Effector memory CD4-positive, alpha-beta T cell (primary cell): ENCODE results near the gene NPAS1.

Experiments used
- DNase-seq, 3 donors: peaks; one replicate each; pipeline ENCODE4 v3.0.0-alpha.2; 2020
- H3K27ac ChIP-seq: 2 replicates; pipeline ENCODE4 v1.7.0; 2013; ENCODE audit warnings: mild to moderate bottlenecking, low read length, moderate library complexity; ENCODE audit not compliant: insufficient read depth, poor library complexity, severe bottlenecking
- H3K27me3 ChIP-seq: replicated peaks from 2 replicates; pipeline ENCODE4 v1.7.0; 2013; ENCODE audit warnings: mild to moderate bottlenecking, low read length; ENCODE audit not compliant: insufficient read depth, control insufficient read depth, poor library complexity, severe bottlenecking
- H3K36me3 ChIP-seq: 2 replicates; pipeline ENCODE4 v1.7.0; 2013; ENCODE audit warnings: mild to moderate bottlenecking, low read length, moderate library complexity; ENCODE audit not compliant: control insufficient read depth, insufficient read depth
- H3K4me1 ChIP-seq: 2 replicates; pipeline ENCODE4 v1.7.0; 2013; ENCODE audit warnings: low read length, mild to moderate bottlenecking; ENCODE audit not compliant: control insufficient read depth, insufficient read depth, poor library complexity, severe bottlenecking
- H3K4me3 ChIP-seq: 2 replicates; pipeline ENCODE4 v1.7.0; 2013; ENCODE audit warnings: low read length, low read depth, mild to moderate bottlenecking; ENCODE audit not compliant: insufficient read depth, poor library complexity, severe bottlenecking
- H3K9me3 ChIP-seq: 2 replicates; pipeline ENCODE4 v1.7.0; 2013; ENCODE audit warnings: mild to moderate bottlenecking, low read length, moderate library complexity; ENCODE audit not compliant: control insufficient read depth

Gene NPAS1

DNA sequence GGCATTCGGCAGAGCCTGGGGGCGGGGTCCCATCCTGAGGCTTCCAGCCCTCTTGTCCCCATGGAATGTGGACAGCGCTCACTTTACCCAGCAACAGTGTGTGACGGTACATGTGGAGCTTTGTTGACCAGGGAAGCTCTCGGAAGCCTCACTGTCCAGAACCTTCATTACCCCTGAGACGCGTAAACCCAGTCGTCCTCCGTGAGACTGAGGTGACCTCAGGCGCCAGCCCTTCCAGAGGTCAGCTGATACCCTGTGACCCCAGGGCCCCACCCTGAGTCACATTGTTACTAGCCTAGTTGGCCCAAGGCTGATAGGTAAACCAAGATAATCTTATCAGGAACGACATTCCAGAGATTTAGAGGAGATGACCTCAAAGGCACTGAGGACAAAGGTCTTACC, 39.0 kb downstream of the NPAS1 start:
- DNase-seq = no peak
- Histone ChIP-seq H3K27ac (no peak overlapping the region), H3K4me3 (no peak overlapping the region), H3K27me3 (no peaks in the 10 kb centered on the region), H3K36me3 (no peaks in the 10 kb centered on the region), H3K9me3 (no peaks in the 10 kb centered on the region), H3K4me1 (no peaks in the 10 kb centered on the region)

DNA sequence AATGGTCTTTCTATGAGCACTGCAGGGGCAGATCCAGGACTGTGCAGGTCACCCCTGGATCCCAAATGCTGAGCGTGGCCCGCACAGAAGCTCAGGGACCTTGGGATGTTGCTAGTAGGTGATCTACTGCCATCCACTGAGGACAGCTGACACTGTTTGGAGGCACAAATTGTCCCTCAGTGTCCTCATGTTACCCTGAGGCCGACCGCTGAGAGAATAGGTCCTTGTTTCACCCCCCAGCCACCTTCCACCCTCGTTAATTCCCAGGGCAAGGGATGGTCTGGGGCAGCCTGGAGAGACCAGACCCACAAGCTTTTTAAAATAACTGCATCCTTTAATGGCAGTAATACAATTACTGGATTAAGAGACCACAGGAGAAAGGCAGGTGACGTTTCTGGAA, 44.2 kb downstream of the NPAS1 start:
- H3K27me3 ChIP-seq = no peaks in the 10 kb centered on the region

DNA sequence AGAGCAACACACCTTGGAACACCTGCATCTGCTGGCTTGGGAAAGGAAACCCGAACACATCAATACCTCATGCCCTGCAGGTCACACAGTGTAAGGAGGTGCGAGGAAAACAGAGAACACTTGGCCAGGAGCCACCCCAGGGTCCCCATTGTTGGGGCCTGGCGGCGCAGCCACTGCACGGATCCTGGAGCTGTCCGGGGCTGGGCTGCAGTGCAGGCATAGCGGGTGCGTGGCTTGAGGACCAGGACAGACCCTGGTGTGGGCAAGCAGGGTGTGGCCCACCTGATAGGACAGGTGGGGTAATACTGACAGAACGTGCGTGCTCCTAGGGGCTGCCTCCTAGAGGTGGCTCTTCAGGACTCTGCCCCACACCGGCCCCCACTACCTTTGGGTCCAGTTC, 45.6 kb downstream of the NPAS1 start:
- no peak for DNase-seq
- H3K27me3 ChIP-seq = no peaks in the 10 kb centered on the region
- H3K9me3 ChIP-seq = no peaks in the 10 kb centered on the region
- H3K36me3 ChIP-seq = peaks cover 55% of the 10 kb centered on the region
- H3K4me1 ChIP-seq = no peaks in the 10 kb centered on the region
- H3K27ac ChIP-seq = no peak overlapping the region
- H3K4me3 ChIP-seq = no peak overlapping the region

More for the DNA sequence above, 44.2 kb downstream of the NPAS1 start:
- no peak overlapping the region for H3K4me3 ChIP-seq
- H3K27ac ChIP-seq = no peak overlapping the region
- no peaks in the 10 kb centered on the region for H3K9me3 ChIP-seq
- no peak for DNase-seq
- no peaks in the 10 kb centered on the region for H3K4me1 ChIP-seq
- H3K36me3 ChIP-seq = peaks cover 41% of the 10 kb centered on the region

DNA sequence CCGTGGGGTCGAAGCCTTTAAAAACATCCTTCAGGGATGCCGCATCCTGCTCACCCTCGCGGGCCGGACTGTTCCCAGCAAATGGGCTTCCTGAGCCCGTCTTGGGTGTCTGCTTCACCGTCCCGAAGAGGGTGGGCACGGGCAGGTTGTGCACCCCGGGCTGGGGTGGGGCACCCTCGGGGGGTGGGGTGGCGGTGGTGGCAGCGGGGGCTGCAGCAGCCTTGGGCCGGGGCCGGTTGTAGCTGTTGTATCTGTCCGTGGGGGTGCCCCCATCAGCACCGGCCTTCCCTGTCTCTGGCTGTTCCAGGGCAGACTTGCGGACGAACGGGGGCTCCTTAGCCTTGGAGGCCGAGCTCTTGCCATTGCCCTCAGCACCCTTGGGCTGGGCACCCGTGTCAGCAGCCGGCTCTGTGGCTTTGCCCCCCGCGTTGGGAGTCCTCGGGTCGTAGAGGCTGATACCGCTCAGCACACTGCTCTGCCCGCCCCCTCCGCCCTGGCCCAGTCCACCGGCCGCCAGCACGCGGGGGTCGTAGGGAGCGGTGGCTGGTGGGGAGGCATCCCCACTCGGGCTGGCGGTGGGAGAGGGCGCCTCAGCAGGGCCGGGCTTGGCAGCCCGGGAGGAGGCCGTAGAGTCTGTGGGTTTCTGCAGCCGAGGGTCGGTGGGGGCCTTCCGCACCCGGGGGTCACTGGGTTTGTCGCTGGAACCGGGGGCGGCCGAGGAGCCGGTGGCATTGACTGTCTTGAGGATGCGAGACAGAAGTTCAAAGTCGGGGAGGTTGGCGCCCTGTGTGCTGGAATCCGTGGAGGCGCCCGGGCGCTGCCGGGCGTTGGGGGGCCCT, 47.0 kb downstream of the NPAS1 start:
- H3K36me3 ChIP-seq = peaks cover 67% of the 10 kb centered on the region
- no peaks in the 10 kb centered on the region for H3K27me3 ChIP-seq
- H3K27ac ChIP-seq = no peak overlapping the region
- H3K9me3 ChIP-seq = no peaks in the 10 kb centered on the region
- no peak for DNase-seq
- no peak overlapping the region for H3K4me3 ChIP-seq
- no peaks in the 10 kb centered on the region for H3K4me1 ChIP-seq

DNA sequence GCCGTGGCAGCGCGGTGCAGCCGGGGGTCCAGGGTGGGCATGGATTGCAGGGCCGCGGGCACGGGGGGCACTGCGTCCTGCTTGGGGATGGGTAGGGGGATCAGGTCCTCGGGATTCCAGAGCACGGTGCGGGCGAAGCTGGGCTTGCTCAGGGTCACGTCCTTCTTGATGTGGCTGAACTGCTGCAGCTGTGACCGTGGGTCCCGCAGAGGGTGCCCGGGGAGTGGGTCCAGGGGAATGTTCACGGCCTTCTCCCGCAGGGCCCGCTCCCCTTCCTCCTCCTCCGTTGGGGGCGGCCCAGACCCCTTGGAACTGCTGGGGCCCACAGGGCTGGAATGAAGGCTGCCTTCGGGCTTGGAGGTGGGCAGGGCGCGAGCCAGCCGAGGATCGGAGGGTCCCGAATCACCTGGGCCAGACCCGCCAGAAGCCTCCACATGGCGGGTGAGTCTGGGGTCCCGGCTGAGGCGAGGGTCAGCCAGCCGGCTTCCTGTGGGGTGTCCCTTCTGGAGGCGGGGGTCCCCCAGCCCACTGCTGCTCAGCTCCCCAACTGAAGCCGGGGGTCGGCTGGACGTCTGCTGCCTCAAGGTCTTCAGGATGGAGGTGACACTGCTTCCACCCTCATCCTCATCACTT, 47.7 kb downstream of the NPAS1 start:
- H3K4me3 ChIP-seq = no peak overlapping the region
- H3K4me1 ChIP-seq = no peaks in the 10 kb centered on the region
- no peaks in the 10 kb centered on the region for H3K27me3 ChIP-seq
- no peak overlapping the region for H3K27ac ChIP-seq
- no peaks in the 10 kb centered on the region for H3K9me3 ChIP-seq
- no peak for DNase-seq
- H3K36me3 ChIP-seq = peaks cover 74% of the 10 kb centered on the region

DNA sequence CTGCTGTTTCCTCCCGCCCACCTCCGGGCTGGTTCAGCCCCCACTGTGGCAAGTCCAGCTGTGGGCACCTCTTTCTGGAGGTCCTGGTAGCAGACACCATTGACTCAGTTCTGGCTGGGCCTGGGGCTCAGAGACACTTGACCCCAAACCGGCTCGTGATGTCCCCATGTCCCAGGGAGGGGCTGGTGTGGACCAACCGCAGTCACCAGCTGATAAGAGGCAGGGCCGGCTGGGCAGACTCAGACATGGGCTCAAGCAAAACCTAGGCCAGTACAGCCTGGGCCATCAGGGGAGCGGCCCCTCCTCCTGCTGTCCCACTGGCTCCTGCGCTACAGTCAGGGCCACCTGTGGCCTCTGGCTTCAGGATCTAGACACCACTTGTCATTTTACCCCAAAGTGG, 48.6 kb downstream of the NPAS1 start:
- no peaks in the 10 kb centered on the region for H3K4me1 ChIP-seq
- H3K36me3 ChIP-seq = peaks cover 79% of the 10 kb centered on the region
- no peaks in the 10 kb centered on the region for H3K9me3 ChIP-seq
- H3K4me3 ChIP-seq = no peak overlapping the region
- H3K27ac ChIP-seq = no peak overlapping the region
- no peak for DNase-seq
- no peaks in the 10 kb centered on the region for H3K27me3 ChIP-seq

DNA sequence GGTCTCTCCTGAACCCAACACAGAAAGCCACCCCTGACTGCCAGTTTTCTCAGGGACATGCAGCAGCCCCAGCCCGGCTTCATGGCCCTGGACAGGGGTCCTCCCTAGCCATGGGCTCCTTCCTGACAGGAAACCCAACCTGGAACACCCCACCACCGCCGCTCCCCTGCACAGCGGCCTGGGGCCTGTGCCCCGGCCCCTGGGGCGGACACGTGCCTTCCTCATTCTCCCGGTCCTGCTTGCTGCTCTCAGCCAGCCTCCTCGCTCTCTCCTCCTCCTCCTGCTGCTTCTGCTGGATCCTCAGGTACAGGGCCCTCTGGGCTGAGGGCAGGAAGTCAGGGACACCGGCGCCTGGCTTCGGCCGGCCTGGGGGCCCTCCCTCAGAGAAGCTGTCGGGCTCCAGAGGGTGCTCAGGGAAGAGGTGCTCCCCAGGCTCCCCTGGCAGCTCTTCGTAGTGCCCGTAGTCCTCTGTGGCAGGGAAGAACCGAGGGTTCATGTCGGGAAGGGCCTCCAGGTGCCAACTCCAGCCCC, 49.3 kb downstream of the NPAS1 start:
- H3K4me3 ChIP-seq = no peak overlapping the region
- peaks cover 83% of the 10 kb centered on the region for H3K36me3 ChIP-seq
- DNase-seq = no peak
- no peaks in the 10 kb centered on the region for H3K9me3 ChIP-seq
- H3K27ac ChIP-seq = no peak overlapping the region
- H3K4me1 ChIP-seq = no peaks in the 10 kb centered on the region
- no peaks in the 10 kb centered on the region for H3K27me3 ChIP-seq

DNA sequence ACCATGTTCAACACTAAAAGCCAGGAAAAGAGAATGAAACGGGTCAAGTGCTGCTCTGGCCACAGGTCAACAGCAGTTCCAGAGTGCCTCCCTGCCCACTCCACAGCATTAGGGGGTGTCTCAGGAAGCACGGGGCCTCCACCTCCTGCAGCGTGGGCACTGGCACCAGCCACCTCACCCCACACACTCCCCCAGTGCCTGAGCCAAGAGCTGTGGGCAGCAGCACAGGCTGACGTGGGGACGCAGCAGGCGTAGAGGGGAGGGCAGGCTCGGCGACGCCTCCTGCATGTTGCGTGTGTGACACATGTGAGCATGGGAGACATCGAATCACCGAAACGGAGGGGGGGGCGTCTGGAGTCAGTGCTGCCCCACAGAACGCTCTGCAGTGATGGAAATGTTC, 50.2 kb downstream of the NPAS1 start:
- Histone ChIP-seq H3K4me1 (no peaks in the 10 kb centered on the region), H3K27me3 (no peaks in the 10 kb centered on the region), H3K4me3 (no peak overlapping the region), H3K9me3 (no peaks in the 10 kb centered on the region), H3K27ac (no peak overlapping the region), H3K36me3 (peaks cover 87% of the 10 kb centered on the region)
- no peak for DNase-seq

DNA sequence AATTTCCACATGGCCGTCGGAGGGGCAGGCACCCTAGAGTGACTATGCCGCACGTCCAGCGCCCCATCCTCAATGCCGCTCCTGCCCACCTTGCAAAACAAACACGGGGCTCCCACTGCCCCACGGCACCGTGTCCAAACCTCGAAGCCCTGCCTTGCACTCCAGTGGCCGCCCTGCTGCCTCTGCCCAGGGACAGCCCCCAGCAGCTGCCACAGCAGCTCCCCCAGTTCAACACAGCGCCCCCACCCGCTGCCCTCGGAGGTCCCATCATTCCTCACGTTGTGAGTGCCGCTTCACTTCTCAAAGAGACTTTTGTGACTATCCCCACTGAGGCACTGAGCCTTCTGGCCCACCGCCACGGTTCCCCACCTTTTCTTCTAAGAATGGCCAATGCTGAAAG, 51.1 kb downstream of the NPAS1 start:
- Histone ChIP-seq H3K9me3 (no peaks in the 10 kb centered on the region), H3K4me1 (no peaks in the 10 kb centered on the region), H3K27ac (no peak overlapping the region), H3K4me3 (no peak overlapping the region), H3K27me3 (no peaks in the 10 kb centered on the region), H3K36me3 (peaks cover 87% of the 10 kb centered on the region)
- DNase-seq = no peak

DNA sequence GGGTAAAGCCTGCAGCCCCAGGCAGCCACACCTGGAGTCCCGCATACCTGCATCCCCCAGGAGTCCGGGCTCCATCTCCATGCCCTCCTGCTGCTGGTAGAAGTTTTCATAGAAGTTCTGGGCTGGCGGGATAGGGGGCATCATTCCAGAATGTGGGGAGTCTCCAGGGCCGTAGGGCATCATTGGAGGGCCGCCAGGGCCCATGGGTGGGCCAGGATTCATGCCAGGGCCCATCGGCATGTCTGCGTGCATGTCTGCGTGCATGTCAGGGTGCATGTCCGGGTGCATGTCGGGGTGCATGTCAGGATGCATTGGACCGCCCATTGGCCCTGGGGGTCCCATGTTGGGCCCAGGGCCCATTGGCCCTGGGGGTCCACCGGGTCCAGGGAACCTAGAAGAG, 52.1 kb downstream of the NPAS1 start:
- no peak overlapping the region for H3K4me3 ChIP-seq
- peaks cover 83% of the 10 kb centered on the region for H3K36me3 ChIP-seq
- no peaks in the 10 kb centered on the region for H3K4me1 ChIP-seq

More for the DNA sequence above, 52.1 kb downstream of the NPAS1 start:
- Histone ChIP-seq H3K27ac (no peak overlapping the region), H3K27me3 (no peaks in the 10 kb centered on the region), H3K9me3 (no peaks in the 10 kb centered on the region)
- DNase-seq = no peak
